Osteocyte (in vitro differentiated cells): ENCODE results near the gene CNTN5. TPM values are rescaled to one million over a fixed set of nuclear protein-coding genes. Genes with fewer than 3 reads are reported as not detected.
"Not testable (repeated sequence)": the region's sequence is repeated elsewhere in the genome, so short reads cannot be mapped to it uniquely, and the experiment has no call there.

Source experiments
- DNase-seq: peaks from one replicate; pipeline ENCODE4 v3.0.0; 2021; ENCODE audit warnings: mixed read lengths; ENCODE audit not compliant: unreplicated experiment; ENCODE audit errors: extremely low spot score
- H3K27ac Mint-ChIP-seq: one replicate; pipeline ENCODE4 v1.8.0; 2021; ENCODE audit warnings: mild to moderate bottlenecking, mixed read lengths; ENCODE audit not compliant: unreplicated experiment
- H3K27me3 Mint-ChIP-seq: one replicate; pipeline ENCODE4 v1.8.0; 2021; ENCODE audit warnings: mixed read lengths; ENCODE audit not compliant: unreplicated experiment
- H3K36me3 Mint-ChIP-seq: one replicate; pipeline ENCODE4 v1.8.0; 2021; ENCODE audit warnings: mixed read lengths; ENCODE audit not compliant: unreplicated experiment
- H3K4me1 Mint-ChIP-seq: one replicate; pipeline ENCODE4 v1.8.0; 2021; ENCODE audit warnings: mixed read lengths; ENCODE audit not compliant: unreplicated experiment
- H3K4me3 Mint-ChIP-seq: one replicate; pipeline ENCODE4 v1.8.0; 2021; ENCODE audit warnings: mild to moderate bottlenecking, moderate library complexity, mixed read lengths; ENCODE audit not compliant: unreplicated experiment
- H3K9me3 Mint-ChIP-seq: one replicate; pipeline ENCODE4 v1.8.0; 2021; ENCODE audit warnings: mixed read lengths; ENCODE audit not compliant: unreplicated experiment
- total RNA-seq: library from RNA; stranded (reverse); gene quantifications from 2 replicates; pipeline ENCODE4 v1.2.1, GENCODE V29; 2021
- TF ChIP-seq, protein P1 (sequence below): fragments of 200-600 bp; sonication (generic); IDR thresholded peaks from 2 replicates; pipeline ENCODE4 v1.5.0; 2021; ENCODE audit warnings: antibody characterized with exemption, mild to moderate bottlenecking, moderate library complexity

The CNTN5 gene
- total RNA-seq, 1 donor from 2014 or later, result 0.30 TPM

- Mint-ChIP-seq H3K27ac (no peak overlapping the region), H3K4me1 (no peaks in the 10 kb centered on the region), H3K27me3 (peaks cover 21% of the 10 kb centered on the region), H3K36me3 (no peaks in the 10 kb centered on the region), H3K4me3 (no peak overlapping the region), H3K9me3 (no peaks in the 10 kb centered on the region)
- DNase-seq, result no peak
- TF ChIP-seq, protein P1, sequence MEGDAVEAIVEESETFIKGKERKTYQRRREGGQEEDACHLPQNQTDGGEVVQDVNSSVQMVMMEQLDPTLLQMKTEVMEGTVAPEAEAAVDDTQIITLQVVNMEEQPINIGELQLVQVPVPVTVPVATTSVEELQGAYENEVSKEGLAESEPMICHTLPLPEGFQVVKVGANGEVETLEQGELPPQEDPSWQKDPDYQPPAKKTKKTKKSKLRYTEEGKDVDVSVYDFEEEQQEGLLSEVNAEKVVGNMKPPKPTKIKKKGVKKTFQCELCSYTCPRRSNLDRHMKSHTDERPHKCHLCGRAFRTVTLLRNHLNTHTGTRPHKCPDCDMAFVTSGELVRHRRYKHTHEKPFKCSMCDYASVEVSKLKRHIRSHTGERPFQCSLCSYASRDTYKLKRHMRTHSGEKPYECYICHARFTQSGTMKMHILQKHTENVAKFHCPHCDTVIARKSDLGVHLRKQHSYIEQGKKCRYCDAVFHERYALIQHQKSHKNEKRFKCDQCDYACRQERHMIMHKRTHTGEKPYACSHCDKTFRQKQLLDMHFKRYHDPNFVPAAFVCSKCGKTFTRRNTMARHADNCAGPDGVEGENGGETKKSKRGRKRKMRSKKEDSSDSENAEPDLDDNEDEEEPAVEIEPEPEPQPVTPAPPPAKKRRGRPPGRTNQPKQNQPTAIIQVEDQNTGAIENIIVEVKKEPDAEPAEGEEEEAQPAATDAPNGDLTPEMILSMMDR, result no peak
Observed at GRCh38 chr11:99275521-99275920, 254.8 kb downstream of the CNTN5 start.

GRCh38 chr11:99277281-99277680 lies 256.5 kb downstream of the CNTN5 start:
- no peaks in the 10 kb centered on the region for H3K36me3 Mint-ChIP-seq
- no peak overlapping the region for H3K27ac Mint-ChIP-seq
- H3K4me3 Mint-ChIP-seq, result no peak overlapping the region
- TF ChIP-seq, protein P1, result no peak
- H3K4me1 Mint-ChIP-seq, result no peaks in the 10 kb centered on the region
- DNase-seq, result no peak
- no peaks in the 10 kb centered on the region for H3K9me3 Mint-ChIP-seq
- peaks cover 22% of the 10 kb centered on the region for H3K27me3 Mint-ChIP-seq

- TF ChIP-seq, protein P1, result no peak
- Mint-ChIP-seq H3K27ac (no peak overlapping the region), H3K27me3 (peaks cover 28% of the 10 kb centered on the region), H3K9me3 (no peaks in the 10 kb centered on the region), H3K4me1 (no peaks in the 10 kb centered on the region), H3K4me3 (no peak overlapping the region), H3K36me3 (no peaks in the 10 kb centered on the region)
- no peak for DNase-seq
Observed at GRCh38 chr11:99279266-99279665, 258.5 kb downstream of the CNTN5 start.

DNA sequence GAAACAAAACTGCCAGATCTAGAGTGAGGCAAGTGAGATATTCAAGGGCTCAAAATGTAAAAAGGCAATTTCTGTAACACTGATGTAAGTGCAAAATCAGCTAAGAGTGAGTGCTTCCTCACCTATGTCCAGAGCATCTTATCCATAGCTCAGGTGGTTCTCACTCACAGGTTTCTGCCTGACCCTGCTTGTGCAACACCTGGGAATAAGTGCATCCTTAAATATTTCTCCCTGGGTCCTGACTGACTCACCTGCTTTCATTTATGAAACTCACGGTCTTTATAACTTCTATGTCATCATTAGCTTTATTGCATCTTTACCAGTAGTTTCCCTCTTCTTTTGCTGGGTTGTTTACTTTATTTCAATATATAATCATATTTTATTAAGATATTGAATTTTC lies 260.6 kb downstream of the CNTN5 start:
- no peaks in the 10 kb centered on the region for H3K9me3 Mint-ChIP-seq
- H3K4me3 Mint-ChIP-seq, result no peak overlapping the region
- H3K36me3 Mint-ChIP-seq, result no peaks in the 10 kb centered on the region
- no peaks in the 10 kb centered on the region for H3K4me1 Mint-ChIP-seq
- no peak overlapping the region for H3K27ac Mint-ChIP-seq
- TF ChIP-seq, protein P1, result no peak
- peaks cover 22% of the 10 kb centered on the region for H3K27me3 Mint-ChIP-seq
- no peak for DNase-seq

- H3K9me3 Mint-ChIP-seq, H3K27ac Mint-ChIP-seq, H3K4me3 Mint-ChIP-seq, DNase-seq, H3K36me3 Mint-ChIP-seq, H3K4me1 Mint-ChIP-seq, H3K27me3 Mint-ChIP-seq: not testable (repeated sequence)
Observed at GRCh38 chr11:99297925-99298324, 277.2 kb downstream of the CNTN5 start.

- Mint-ChIP-seq H3K27ac (no peak overlapping the region), H3K4me3 (no peak overlapping the region), H3K9me3 (no peaks in the 10 kb centered on the region), H3K36me3 (no peaks in the 10 kb centered on the region), H3K4me1 (no peaks in the 10 kb centered on the region), H3K27me3 (peaks cover 5% of the 10 kb centered on the region)
- TF ChIP-seq, protein P1, result no peak
- no peak for DNase-seq
Observed at GRCh38 chr11:99307510-99308088, 286.9 kb downstream of the CNTN5 start.
